GM12875 (cell line): ENCODE measurements around the gene TMEM175.

Experiments used
- H3K4me3 ChIP-seq: one replicate; pipeline ENCODE4 v1.5.1; 2011; ENCODE audit warnings: low read depth, low read length, control low read depth
- CTCF ChIP-seq: IDR thresholded peaks from 2 replicates; pipeline ENCODE4 v1.5.1; 2011; ENCODE audit warnings: low read depth, mild to moderate bottlenecking, control low read depth, inconsistent platforms, low read length, moderate library complexity, borderline replicate concordance; ENCODE audit not compliant: insufficient read depth

Gene TMEM175

GRCh38 chr4:898869-899555 is 33.2 kb upstream of the TMEM175 start:
- TF ChIP-seq CTCF = no peak
- no peak overlapping the region for H3K4me3 ChIP-seq

- no peak overlapping the region for H3K4me3 ChIP-seq
- no peak for TF ChIP-seq CTCF
These were observed 32.7 kb upstream of the TMEM175 start for GRCh38 chr4:899556-899906.

GRCh38 chr4:900073-900472 is 32.2 kb upstream of the TMEM175 start:
- H3K4me3 ChIP-seq = no peak overlapping the region
- TF ChIP-seq CTCF = no peak

GRCh38 chr4:900721-901120 is 31.5 kb upstream of the TMEM175 start:
- no peak overlapping the region for H3K4me3 ChIP-seq
- TF ChIP-seq CTCF = no peak

GRCh38 chr4:901192-901910 is 30.9 kb upstream of the TMEM175 start:
- H3K4me3 ChIP-seq = no peak overlapping the region
- TF ChIP-seq CTCF = no peak

- TF ChIP-seq CTCF = no peak
- H3K4me3 ChIP-seq = no peak overlapping the region
These were observed 28.9 kb upstream of the TMEM175 start for GRCh38 chr4:903066-904046.
